ENCODE measurements around the gene ZNF408. TPM values are rescaled to one million over a fixed set of nuclear protein-coding genes. Genes with fewer than 3 reads are reported as not detected.

Gene ZNF408
- total RNA-seq, 2 donors from 2014 or later, result 13.2 to 18.9 TPM

DNA sequence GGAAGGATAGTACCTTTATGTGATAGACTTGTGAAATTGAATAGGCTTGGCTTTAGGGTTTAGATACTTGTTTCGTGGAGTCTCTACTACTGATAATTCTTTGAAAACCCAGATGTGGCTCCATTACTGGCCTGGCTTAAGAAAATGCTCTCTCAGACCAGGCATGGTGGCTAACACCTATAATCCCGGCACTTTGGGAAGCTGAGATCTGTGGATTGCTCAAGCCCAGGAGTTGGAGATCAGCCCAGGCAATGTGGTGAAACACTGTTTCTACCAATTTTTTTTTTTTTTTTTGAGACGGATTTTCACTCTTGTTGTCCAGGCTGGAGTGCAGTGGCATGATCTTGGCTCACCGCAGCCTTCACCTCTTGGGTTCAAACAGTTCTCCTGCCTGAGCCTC, 42.6 kb upstream of the ZNF408 start:
- no peak overlapping the region for H3K9ac ChIP-seq (ENCODE audit: extremely low read depth, low read length, poor library complexity, severe bottlenecking)
- H3K36me3 ChIP-seq (ENCODE audit: control insufficient read depth, insufficient read depth, low read length), result peaks cover 84% of the 10 kb centered on the region
- Mint-ChIP-seq H3K27ac (peak overlapping the region; percentile 5), H3K4me1 (peaks cover 1% of the 10 kb centered on the region), H3K9me3 (no peaks in the 10 kb centered on the region), H3K36me3 (ENCODE audit: low read depth) (peaks cover 75% of the 10 kb centered on the region), H3K4me3 (no peak overlapping the region), H3K27me3 (ENCODE audit: insufficient read depth) (no peaks in the 10 kb centered on the region)
- WGBS, 2 experiments (ENCODE audit: insufficient coverage in 1 of 2, insufficient read length in 1 of 2), result 87 to 92% methylated on average over 4 of the region's 4 CpGs
- TF ChIP-seq, protein P1, sequence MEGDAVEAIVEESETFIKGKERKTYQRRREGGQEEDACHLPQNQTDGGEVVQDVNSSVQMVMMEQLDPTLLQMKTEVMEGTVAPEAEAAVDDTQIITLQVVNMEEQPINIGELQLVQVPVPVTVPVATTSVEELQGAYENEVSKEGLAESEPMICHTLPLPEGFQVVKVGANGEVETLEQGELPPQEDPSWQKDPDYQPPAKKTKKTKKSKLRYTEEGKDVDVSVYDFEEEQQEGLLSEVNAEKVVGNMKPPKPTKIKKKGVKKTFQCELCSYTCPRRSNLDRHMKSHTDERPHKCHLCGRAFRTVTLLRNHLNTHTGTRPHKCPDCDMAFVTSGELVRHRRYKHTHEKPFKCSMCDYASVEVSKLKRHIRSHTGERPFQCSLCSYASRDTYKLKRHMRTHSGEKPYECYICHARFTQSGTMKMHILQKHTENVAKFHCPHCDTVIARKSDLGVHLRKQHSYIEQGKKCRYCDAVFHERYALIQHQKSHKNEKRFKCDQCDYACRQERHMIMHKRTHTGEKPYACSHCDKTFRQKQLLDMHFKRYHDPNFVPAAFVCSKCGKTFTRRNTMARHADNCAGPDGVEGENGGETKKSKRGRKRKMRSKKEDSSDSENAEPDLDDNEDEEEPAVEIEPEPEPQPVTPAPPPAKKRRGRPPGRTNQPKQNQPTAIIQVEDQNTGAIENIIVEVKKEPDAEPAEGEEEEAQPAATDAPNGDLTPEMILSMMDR (conservative IDR thresholded peaks at IDR 0.05), result no peak
- H3K4me3 ChIP-seq (ENCODE audit: low read length), result no peak overlapping the region
- H3K4me1 ChIP-seq (ENCODE audit: control insufficient read depth, insufficient read depth, low read length), result no peaks in the 10 kb centered on the region
- DNase-seq, result no peak
- no peak overlapping the region for H3K27ac ChIP-seq (ENCODE audit: low read depth, low read length)
- no peaks in the 10 kb centered on the region for H3K27me3 ChIP-seq (ENCODE audit: control insufficient read depth, insufficient read depth, low read length, poor library complexity, severe bottlenecking)
- no peaks in the 10 kb centered on the region for H3K9me3 ChIP-seq (ENCODE audit: control insufficient read depth, low read length)

DNA sequence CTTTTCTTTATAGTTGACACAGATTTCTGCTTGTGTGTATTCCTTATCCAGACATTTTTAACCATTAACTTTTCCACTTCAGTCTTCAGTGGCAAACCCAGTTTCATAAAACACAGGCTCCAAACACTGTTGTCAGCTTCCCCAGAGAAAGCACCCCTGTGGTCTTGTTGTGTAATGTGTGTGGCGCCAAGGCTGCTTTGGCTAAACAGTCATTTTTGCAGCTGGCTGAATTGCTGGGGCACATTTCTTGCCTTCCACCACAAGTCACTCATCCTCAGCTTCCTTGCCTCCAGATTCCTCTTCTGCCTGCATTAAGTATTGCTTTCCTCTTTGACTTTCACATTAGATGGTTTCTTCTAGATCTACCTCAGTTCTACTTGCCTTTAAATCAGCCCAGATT, 40.9 kb upstream of the ZNF408 start:
- H3K36me3 Mint-ChIP-seq (ENCODE audit: low read depth), result peaks cover 75% of the 10 kb centered on the region
- peaks cover 16% of the 10 kb centered on the region for H3K4me1 Mint-ChIP-seq
- Histone ChIP-seq H3K4me1 (ENCODE audit: control insufficient read depth, insufficient read depth, low read length) (peaks cover 8% of the 10 kb centered on the region), H3K36me3 (ENCODE audit: control insufficient read depth, insufficient read depth, low read length) (peaks cover 69% of the 10 kb centered on the region), H3K27ac (ENCODE audit: low read depth, low read length) (no peak overlapping the region), H3K9me3 (ENCODE audit: control insufficient read depth, low read length) (no peaks in the 10 kb centered on the region), H3K4me3 (ENCODE audit: low read length) (no peak overlapping the region), H3K9ac (ENCODE audit: extremely low read depth, low read length, poor library complexity, severe bottlenecking) (no peak overlapping the region), H3K27me3 (ENCODE audit: control insufficient read depth, insufficient read depth, low read length, poor library complexity, severe bottlenecking) (no peaks in the 10 kb centered on the region)
- 86 to 92% methylated on average over 1 of the region's 1 CpG for WGBS, 2 experiments (ENCODE audit: insufficient coverage in 1 of 2, insufficient read length in 1 of 2)
- H3K9me3 Mint-ChIP-seq, result no peaks in the 10 kb centered on the region
- no peaks in the 10 kb centered on the region for H3K27me3 Mint-ChIP-seq (ENCODE audit: insufficient read depth)
- TF ChIP-seq, protein P1 (conservative IDR thresholded peaks at IDR 0.05), result no peak
- no peak overlapping the region for H3K4me3 Mint-ChIP-seq
- H3K27ac Mint-ChIP-seq, result no peak overlapping the region
- DNase-seq, result no peak

DNA sequence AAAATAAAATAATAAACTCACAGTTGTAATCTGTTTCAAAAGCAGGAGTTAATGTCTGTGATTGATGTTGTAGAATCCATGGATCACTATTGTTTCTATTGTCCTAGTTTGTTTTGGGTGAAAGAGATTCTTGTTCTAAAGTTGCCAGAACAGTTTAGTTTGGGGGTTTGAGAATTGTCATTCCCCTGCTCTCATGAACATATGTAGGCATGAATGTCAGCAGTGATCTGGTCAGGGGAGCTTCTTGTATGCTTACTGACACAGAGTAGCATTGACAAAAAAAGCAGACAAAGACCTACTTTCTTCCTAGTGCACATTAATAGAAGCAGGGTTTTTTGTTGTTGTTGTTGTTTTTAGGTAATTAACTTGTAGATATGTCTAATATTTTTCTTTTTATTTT, 39.0 kb upstream of the ZNF408 start:
- Histone ChIP-seq H3K27me3 (ENCODE audit: control insufficient read depth, insufficient read depth, low read length, poor library complexity, severe bottlenecking) (no peaks in the 10 kb centered on the region), H3K27ac (ENCODE audit: low read depth, low read length) (no peak overlapping the region), H3K9ac (ENCODE audit: extremely low read depth, low read length, poor library complexity, severe bottlenecking) (no peak overlapping the region), H3K9me3 (ENCODE audit: control insufficient read depth, low read length) (no peaks in the 10 kb centered on the region), H3K4me1 (ENCODE audit: control insufficient read depth, insufficient read depth, low read length) (peaks cover 13% of the 10 kb centered on the region), H3K4me3 (ENCODE audit: low read length) (no peak overlapping the region), H3K36me3 (ENCODE audit: control insufficient read depth, insufficient read depth, low read length) (peaks cover 69% of the 10 kb centered on the region)
- TF ChIP-seq, protein P1 (conservative IDR thresholded peaks at IDR 0.05), result no peak
- no peak for DNase-seq
- no peak overlapping the region for H3K27ac Mint-ChIP-seq
- H3K4me1 Mint-ChIP-seq, result peaks cover 20% of the 10 kb centered on the region
- H3K27me3 Mint-ChIP-seq (ENCODE audit: insufficient read depth), result no peaks in the 10 kb centered on the region
- H3K4me3 Mint-ChIP-seq, result no peak overlapping the region
- no peaks in the 10 kb centered on the region for H3K9me3 Mint-ChIP-seq
- H3K36me3 Mint-ChIP-seq (ENCODE audit: low read depth), result peaks cover 81% of the 10 kb centered on the region

Measured in endodermal cell (in vitro differentiated cells).